ENCODE measurements around the gene HMGXB3.

DNA sequence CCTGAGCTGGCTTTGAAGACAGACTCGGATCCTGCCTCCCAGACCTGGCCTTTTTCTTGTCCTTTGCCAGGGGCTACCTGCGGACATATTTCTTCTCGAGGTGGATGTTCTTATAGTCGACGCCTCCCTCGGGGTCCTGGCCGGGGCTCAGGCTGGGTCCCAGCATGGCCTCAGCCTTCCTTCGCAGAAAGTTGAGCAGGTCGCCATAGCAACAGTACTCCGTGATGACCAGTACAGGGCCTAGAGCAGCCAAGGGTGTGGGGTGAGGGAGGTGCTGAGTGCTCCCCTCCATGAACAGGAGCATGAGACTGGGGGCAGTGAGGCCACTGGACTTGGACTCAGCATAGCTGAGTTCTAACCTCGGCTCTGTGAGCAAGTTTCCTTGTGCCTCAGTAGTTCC is 59.1 kb downstream of the HMGXB3 start:
- no peak for TF ChIP-seq POLR2A (IDR thresholded peaks at IDR 0.05; ENCODE audit: insufficient read depth in 1 of 2, low read depth in 2 of 2, low read length in 2 of 2)
- TF ChIP-seq YEATS2 (CRISPR knock-in tag; IDR thresholded peaks at IDR 0.05; ENCODE audit: borderline replicate concordance): no peak
- TF ChIP-seq, protein P1, sequence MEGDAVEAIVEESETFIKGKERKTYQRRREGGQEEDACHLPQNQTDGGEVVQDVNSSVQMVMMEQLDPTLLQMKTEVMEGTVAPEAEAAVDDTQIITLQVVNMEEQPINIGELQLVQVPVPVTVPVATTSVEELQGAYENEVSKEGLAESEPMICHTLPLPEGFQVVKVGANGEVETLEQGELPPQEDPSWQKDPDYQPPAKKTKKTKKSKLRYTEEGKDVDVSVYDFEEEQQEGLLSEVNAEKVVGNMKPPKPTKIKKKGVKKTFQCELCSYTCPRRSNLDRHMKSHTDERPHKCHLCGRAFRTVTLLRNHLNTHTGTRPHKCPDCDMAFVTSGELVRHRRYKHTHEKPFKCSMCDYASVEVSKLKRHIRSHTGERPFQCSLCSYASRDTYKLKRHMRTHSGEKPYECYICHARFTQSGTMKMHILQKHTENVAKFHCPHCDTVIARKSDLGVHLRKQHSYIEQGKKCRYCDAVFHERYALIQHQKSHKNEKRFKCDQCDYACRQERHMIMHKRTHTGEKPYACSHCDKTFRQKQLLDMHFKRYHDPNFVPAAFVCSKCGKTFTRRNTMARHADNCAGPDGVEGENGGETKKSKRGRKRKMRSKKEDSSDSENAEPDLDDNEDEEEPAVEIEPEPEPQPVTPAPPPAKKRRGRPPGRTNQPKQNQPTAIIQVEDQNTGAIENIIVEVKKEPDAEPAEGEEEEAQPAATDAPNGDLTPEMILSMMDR (CRISPR knock-in tag; IDR thresholded peaks at IDR 0.05): no peak
- TF ChIP-seq ZNF331 (CRISPR knock-in tag; IDR thresholded peaks at IDR 0.05): no peak
- TF ChIP-seq MYC (CRISPR knock-in tag; IDR thresholded peaks at IDR 0.05; ENCODE audit: borderline replicate concordance): no peak
- no peak for TF ChIP-seq POLR2AphosphoS2 (IDR thresholded peaks at IDR 0.05; ENCODE audit: low read depth, low read length)
- no peak for TF ChIP-seq GLI4 (CRISPR knock-in tag; IDR thresholded peaks at IDR 0.05; ENCODE audit: borderline replicate concordance)
- no peak for TF ChIP-seq RBAK (CRISPR knock-in tag; IDR thresholded peaks at IDR 0.05)
- no peak for TF ChIP-seq PHB2 (IDR thresholded peaks at IDR 0.05; ENCODE audit: partially characterized antibody)
- no peak for TF ChIP-seq TCF7 (IDR thresholded peaks at IDR 0.05; ENCODE audit: low read depth)
- TF ChIP-seq NFE2L1 (CRISPR knock-in tag; IDR thresholded peaks at IDR 0.05; ENCODE audit: borderline replicate concordance): no peak
- no peak for TF ChIP-seq HNRNPH1 (optimal IDR thresholded peaks at IDR 0.05; ENCODE audit: low read depth, low read length)
- TF ChIP-seq ETV6 (CRISPR knock-in tag; conservative IDR thresholded peaks at IDR 0.05): no peak
- TF ChIP-seq JUND (CRISPR knock-in tag; IDR thresholded peaks at IDR 0.05): no peak
